ENCODE measurements around the gene HDAC5. TPM values are rescaled to one million over a fixed set of nuclear protein-coding genes. Genes with fewer than 3 reads are reported as not detected.

HDAC5 gene
- total and polyA plus RNA-seq, 2 donors (not counting 1 experiment from before 2014, with no cell fraction given): 31.3 to 125 TPM

DNA sequence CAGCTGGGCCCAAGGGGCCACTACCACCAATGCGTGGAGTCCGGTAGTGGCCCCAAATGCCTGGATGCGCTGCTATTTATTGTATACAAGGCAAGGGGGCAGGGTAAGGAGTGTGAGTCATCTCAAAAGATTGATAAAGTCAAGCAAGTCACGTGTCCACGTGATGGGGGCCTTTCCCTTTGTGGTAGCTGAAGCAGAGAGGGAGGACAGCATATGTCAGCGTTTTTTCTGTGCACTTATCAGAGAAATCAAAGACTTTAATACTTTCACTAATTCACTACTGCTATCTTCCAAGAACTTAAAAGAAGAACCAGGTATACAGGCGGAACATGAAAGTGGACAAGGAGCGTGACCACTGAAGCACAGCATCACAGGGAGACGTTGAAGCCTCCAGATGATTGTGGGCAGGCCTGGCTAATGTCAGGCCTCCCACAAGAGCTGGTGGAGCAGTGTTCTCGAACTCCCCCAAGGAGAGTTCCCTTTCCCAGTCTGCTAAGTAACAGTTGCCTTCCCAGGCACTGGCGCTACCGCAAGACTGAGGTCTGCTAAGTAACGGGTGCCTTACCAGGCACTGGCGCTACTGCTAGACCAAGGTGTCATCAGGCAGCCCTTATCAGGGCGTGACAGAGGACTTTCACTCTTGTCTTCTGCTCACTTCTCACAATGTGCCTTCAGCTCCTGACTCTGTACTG lies 36.2 kb upstream of the HDAC5 start:
- Histone ChIP-seq H3K9me3 (ENCODE audit: control insufficient read depth, insufficient read depth, low read depth, low read length) (no peaks in the 10 kb centered on the region), H3K4me1 (ENCODE audit: control insufficient read depth, extremely low read depth, insufficient read depth, low read length) (no peaks in the 10 kb centered on the region), H3K4me3 (replicated peaks in 1 of 4; ENCODE audit: control extremely low read depth in 1 of 4, insufficient read depth in 1 of 4, low read depth in 3 of 4, low read length in 4 of 4) (no peak overlapping the region), H3K36me3 (ENCODE audit: control insufficient read depth, insufficient read depth, low read length) (peaks cover 2% of the 10 kb centered on the region), H3K79me2 (ENCODE audit: control insufficient read depth, insufficient read depth, low read length) (no peaks in the 10 kb centered on the region), H3K9ac (ENCODE audit: insufficient read depth, low read length) (no peak overlapping the region), H4K20me1 (ENCODE audit: control insufficient read depth, extremely low read depth, insufficient read depth, low read length) (no peaks in the 10 kb centered on the region), H2AFZ (ENCODE audit: low read length) (no peak overlapping the region), H3K27ac (ENCODE audit: insufficient read depth, low read length) (no peak overlapping the region), H3K27me3 (ENCODE audit: control insufficient read depth, insufficient read depth, low read length) (no peaks in the 10 kb centered on the region), H3K4me2 (ENCODE audit: extremely low read depth, insufficient read depth, low read length) (no peak overlapping the region)
- TF ChIP-seq CTCF (conservative IDR thresholded peaks at IDR 0.05 in 1 of 2, IDR thresholded peaks at IDR 0.05 in 1 of 2; ENCODE audit: low read depth in 1 of 2, low read length in 2 of 2) (no peak), EZH2 (IDR thresholded peaks at IDR 0.05; ENCODE audit: low read length, missing control alignments) (no peak)
- DNase-seq (ENCODE audit: low read depth in 2 of 2): peak in 1 of 2 donors; percentile 35

- H3K4me1 ChIP-seq (ENCODE audit: control insufficient read depth, extremely low read depth, insufficient read depth, low read length): no peaks in the 10 kb centered on the region
- no peak for DNase-seq (ENCODE audit: low read depth in 2 of 2)
These were observed 32.0 kb upstream of the HDAC5 start for GRCh38 chr17:44155488-44155887.

DNA sequence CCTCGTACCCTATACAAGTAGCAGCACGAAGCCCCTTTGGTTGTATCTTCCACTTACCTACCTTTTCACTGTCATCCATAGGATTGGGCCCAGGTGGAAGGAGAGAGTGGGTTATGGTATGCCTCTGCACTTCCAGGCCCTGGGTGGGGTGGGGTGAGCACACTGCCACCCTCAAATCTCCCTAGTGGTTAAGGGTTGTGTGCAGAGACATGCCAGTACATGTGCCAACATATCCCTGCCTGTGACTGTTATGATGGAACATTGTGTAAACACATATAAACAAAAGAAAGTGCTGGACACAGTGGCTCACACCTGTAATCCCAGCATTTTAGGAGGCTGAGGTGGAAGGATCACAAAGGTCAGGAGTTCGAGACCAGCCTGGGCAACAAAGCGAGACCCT lies 29.4 kb upstream of the HDAC5 start:
- no peak overlapping the region for H3K9ac ChIP-seq (ENCODE audit: insufficient read depth, low read length)
- H4K20me1 ChIP-seq (ENCODE audit: control insufficient read depth, extremely low read depth, insufficient read depth, low read length): no peaks in the 10 kb centered on the region
- no peak overlapping the region for H3K4me2 ChIP-seq (ENCODE audit: extremely low read depth, insufficient read depth, low read length)
- peaks cover 4% of the 10 kb centered on the region for H3K79me2 ChIP-seq (ENCODE audit: control insufficient read depth, insufficient read depth, low read length)
- H3K36me3 ChIP-seq (ENCODE audit: control insufficient read depth, insufficient read depth, low read length): peaks cover 9% of the 10 kb centered on the region
- H2AFZ ChIP-seq (ENCODE audit: low read length): no peak overlapping the region
- no peaks in the 10 kb centered on the region for H3K4me1 ChIP-seq (ENCODE audit: control insufficient read depth, extremely low read depth, insufficient read depth, low read length)
- H3K27me3 ChIP-seq (ENCODE audit: control insufficient read depth, insufficient read depth, low read length): no peaks in the 10 kb centered on the region
- no peak for DNase-seq (ENCODE audit: low read depth in 2 of 2)
- no peak overlapping the region for H3K27ac ChIP-seq (ENCODE audit: insufficient read depth, low read length)
- no peaks in the 10 kb centered on the region for H3K9me3 ChIP-seq (ENCODE audit: control insufficient read depth, insufficient read depth, low read depth, low read length)
- TF ChIP-seq EZH2 (IDR thresholded peaks at IDR 0.05; ENCODE audit: low read length, missing control alignments): no peak
- no peak overlapping the region for H3K4me3 ChIP-seq (replicated peaks in 1 of 4; ENCODE audit: control extremely low read depth in 1 of 4, insufficient read depth in 1 of 4, low read depth in 3 of 4, low read length in 4 of 4)

More at GRCh38 chr17:44155488-44155887, 32.0 kb upstream of the HDAC5 start:
- Histone ChIP-seq H2AFZ (ENCODE audit: low read length) (no peak overlapping the region), H3K27me3 (ENCODE audit: control insufficient read depth, insufficient read depth, low read length) (no peaks in the 10 kb centered on the region), H3K4me2 (ENCODE audit: extremely low read depth, insufficient read depth, low read length) (no peak overlapping the region), H3K9me3 (ENCODE audit: control insufficient read depth, insufficient read depth, low read depth, low read length) (no peaks in the 10 kb centered on the region), H3K4me3 (replicated peaks in 1 of 4; ENCODE audit: control extremely low read depth in 1 of 4, insufficient read depth in 1 of 4, low read depth in 3 of 4, low read length in 4 of 4) (no peak overlapping the region), H3K27ac (ENCODE audit: insufficient read depth, low read length) (no peak overlapping the region), H3K79me2 (ENCODE audit: control insufficient read depth, insufficient read depth, low read length) (peaks cover 4% of the 10 kb centered on the region), H3K9ac (ENCODE audit: insufficient read depth, low read length) (no peak overlapping the region), H4K20me1 (ENCODE audit: control insufficient read depth, extremely low read depth, insufficient read depth, low read length) (no peaks in the 10 kb centered on the region), H3K36me3 (ENCODE audit: control insufficient read depth, insufficient read depth, low read length) (peaks cover 4% of the 10 kb centered on the region)
- no peak for TF ChIP-seq EZH2 (IDR thresholded peaks at IDR 0.05; ENCODE audit: low read length, missing control alignments)
- no peak for TF ChIP-seq CTCF (conservative IDR thresholded peaks at IDR 0.05 in 1 of 2, IDR thresholded peaks at IDR 0.05 in 1 of 2; ENCODE audit: low read depth in 1 of 2, low read length in 2 of 2)
